Left ventricle myocardium inferior (tissue), 1 donor: ENCODE results near the gene PTGER2. TPM values are rescaled to one million over a fixed set of nuclear protein-coding genes. Genes with fewer than 3 reads are reported as not detected.

Experiments used
- DNase-seq: peaks from one replicate; pipeline ENCODE4 v3.0.0-alpha.2; 2020
- H3K27ac ChIP-seq: fragments of 200-600 bp; replicated peaks from 2 replicates; pipeline ENCODE4 v1.8.0; 2021
- H3K27me3 ChIP-seq: fragments of 200-600 bp; 2 replicates; pipeline ENCODE4 v1.8.0; 2021; ENCODE audit warnings: low read depth
- H3K36me3 ChIP-seq: fragments of 200-600 bp; 2 replicates; pipeline ENCODE4 v1.8.0; 2021
- H3K4me1 ChIP-seq: fragments of 200-600 bp; 2 replicates; pipeline ENCODE4 v1.8.0; 2021
- H3K4me3 ChIP-seq: fragments of 200-600 bp; 2 replicates; pipeline ENCODE4 v1.8.0; 2021; ENCODE audit warnings: mild to moderate bottlenecking, moderate library complexity
- H3K9me3 ChIP-seq: fragments of 200-600 bp; replicated peaks from 2 replicates; pipeline ENCODE4 v1.8.0; 2021
- intact Hi-C: fragments of 100-400 bp; cut with micrococcal nuclease; formaldehyde crosslinking; loops from one replicate; pipeline ENCODE4 v1.11.0; 2022
- total RNA-seq: library from RNA; stranded (reverse); fragmentation: NEBNext Ultra II Directional; extraction: Animal tissue kit (Norgen Biotek cat#: 25700); gene quantifications from one replicate; pipeline ENCODE4 v1.2.1, GENCODE V29; 2021
- TF ChIP-seq, protein P1 (sequence below): fragments of 200-600 bp; IDR thresholded peaks from 2 replicates; pipeline ENCODE4 v1.8.0; 2021; ENCODE audit warnings: antibody characterized with exemption, mild to moderate bottlenecking, borderline replicate concordance
- donor health status: DM: no; HTN: yes; CAD: no; lungs with severe emphysema.

The PTGER2 gene
- total RNA-seq, 1 donor from 2014 or later, result 0.60 TPM

DNA sequence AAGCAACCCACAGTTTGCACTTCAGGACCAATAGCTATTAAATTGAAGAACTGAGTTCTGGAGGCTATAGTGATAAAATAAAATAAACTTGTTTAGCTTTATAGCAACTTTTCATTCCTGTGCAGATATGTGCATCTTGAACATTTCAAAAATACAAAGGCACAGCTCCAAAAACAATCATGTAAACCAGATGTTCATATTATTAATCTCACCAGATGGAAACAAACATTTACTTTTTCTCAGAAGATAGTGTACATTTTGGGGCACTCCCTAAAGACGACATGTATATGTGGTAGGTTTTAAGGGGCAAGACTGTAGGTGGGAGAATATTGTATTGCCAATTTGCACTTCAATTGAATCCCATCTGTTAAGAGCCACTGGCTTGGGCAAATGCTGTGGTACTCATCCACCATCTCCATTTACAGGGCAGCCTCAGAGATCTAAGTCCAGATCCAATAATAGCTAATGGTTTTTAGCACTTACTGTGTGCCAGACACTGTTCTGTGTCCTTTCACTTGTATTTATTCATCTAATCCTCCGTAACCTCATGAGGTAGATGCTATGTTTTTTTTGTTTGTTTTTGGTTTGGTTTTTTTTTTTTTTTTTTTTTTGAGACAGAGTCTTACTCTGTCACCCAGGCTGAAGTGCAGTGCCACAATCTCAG lies 49.1 kb downstream of the PTGER2 start:
- Histone ChIP-seq H3K9me3 (no peaks in the 10 kb centered on the region), H3K27me3 (no peaks in the 10 kb centered on the region), H3K36me3 (no peaks in the 10 kb centered on the region), H3K4me1 (peaks cover 16% of the 10 kb centered on the region), H3K27ac (no peak overlapping the region), H3K4me3 (no peak overlapping the region)
- DNase-seq, result no peak
- intact Hi-C loops, result no loop called here
- TF ChIP-seq, protein P1, sequence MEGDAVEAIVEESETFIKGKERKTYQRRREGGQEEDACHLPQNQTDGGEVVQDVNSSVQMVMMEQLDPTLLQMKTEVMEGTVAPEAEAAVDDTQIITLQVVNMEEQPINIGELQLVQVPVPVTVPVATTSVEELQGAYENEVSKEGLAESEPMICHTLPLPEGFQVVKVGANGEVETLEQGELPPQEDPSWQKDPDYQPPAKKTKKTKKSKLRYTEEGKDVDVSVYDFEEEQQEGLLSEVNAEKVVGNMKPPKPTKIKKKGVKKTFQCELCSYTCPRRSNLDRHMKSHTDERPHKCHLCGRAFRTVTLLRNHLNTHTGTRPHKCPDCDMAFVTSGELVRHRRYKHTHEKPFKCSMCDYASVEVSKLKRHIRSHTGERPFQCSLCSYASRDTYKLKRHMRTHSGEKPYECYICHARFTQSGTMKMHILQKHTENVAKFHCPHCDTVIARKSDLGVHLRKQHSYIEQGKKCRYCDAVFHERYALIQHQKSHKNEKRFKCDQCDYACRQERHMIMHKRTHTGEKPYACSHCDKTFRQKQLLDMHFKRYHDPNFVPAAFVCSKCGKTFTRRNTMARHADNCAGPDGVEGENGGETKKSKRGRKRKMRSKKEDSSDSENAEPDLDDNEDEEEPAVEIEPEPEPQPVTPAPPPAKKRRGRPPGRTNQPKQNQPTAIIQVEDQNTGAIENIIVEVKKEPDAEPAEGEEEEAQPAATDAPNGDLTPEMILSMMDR, result no peak

GRCh38 chr14:52363961-52364360 lies 49.8 kb downstream of the PTGER2 start:
- H3K4me3 ChIP-seq, result no peak overlapping the region
- intact Hi-C loops, result no loop called here
- no peak overlapping the region for H3K27ac ChIP-seq
- H3K36me3 ChIP-seq, result no peaks in the 10 kb centered on the region
- TF ChIP-seq, protein P1, result no peak
- DNase-seq, result no peak
- H3K27me3 ChIP-seq, result no peaks in the 10 kb centered on the region
- no peaks in the 10 kb centered on the region for H3K9me3 ChIP-seq
- peaks cover 16% of the 10 kb centered on the region for H3K4me1 ChIP-seq

DNA sequence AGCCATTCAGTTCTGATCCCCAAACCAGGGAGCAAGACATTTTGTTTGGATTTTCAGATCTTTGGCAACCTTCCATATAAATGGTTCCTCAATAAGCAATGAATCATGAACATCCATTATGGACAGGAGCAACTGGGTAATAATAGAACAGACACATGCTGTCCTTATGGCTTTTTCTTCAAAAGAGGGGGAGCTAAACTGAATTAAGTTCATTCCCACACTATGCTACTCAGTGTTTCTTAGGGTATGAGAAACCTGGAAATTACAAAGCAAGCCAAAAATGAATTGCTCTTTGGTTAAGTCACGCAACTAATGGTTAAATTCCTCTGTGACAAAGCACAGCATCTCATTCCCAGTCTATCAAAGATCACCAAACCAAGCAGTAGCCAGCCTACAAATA lies 51.0 kb downstream of the PTGER2 start:
- intact Hi-C loops, result no loop called here
- Histone ChIP-seq H3K4me3 (no peak overlapping the region), H3K4me1 (peaks cover 16% of the 10 kb centered on the region), H3K36me3 (no peaks in the 10 kb centered on the region), H3K27me3 (no peaks in the 10 kb centered on the region), H3K9me3 (no peaks in the 10 kb centered on the region), H3K27ac (no peak overlapping the region)
- TF ChIP-seq, protein P1, result no peak
- no peak for DNase-seq

DNA sequence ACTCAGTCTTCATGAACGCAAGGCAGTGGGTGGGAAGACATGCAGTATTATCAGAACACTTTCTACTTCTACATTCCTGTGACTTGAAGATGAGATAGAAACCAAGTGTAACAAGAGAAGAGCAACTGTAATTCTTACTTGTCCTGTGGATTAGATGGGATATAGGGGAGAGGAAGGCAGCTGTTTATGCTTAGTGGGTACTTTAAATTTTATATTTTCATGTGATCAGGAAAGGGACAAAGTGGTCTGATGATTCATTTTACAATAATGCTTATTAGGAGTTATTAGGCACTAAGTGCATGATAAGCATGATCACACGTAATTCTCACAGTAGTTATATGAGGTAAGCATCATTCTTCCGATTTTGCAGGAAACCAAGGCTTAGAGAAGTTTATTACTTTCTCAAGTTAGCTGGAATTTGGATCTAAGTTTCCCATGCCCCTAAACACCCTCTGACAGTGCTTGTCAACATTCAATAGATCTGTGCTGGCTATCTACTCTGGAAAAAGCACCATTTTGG lies 52.7 kb downstream of the PTGER2 start:
- TF ChIP-seq, protein P1, result no peak
- no peak overlapping the region for H3K27ac ChIP-seq
- H3K9me3 ChIP-seq, result no peaks in the 10 kb centered on the region
- H3K27me3 ChIP-seq, result no peaks in the 10 kb centered on the region
- H3K36me3 ChIP-seq, result no peaks in the 10 kb centered on the region
- DNase-seq, result no peak
- intact Hi-C loops, result no loop called here
- H3K4me3 ChIP-seq, result no peak overlapping the region
- no peaks in the 10 kb centered on the region for H3K4me1 ChIP-seq

DNA sequence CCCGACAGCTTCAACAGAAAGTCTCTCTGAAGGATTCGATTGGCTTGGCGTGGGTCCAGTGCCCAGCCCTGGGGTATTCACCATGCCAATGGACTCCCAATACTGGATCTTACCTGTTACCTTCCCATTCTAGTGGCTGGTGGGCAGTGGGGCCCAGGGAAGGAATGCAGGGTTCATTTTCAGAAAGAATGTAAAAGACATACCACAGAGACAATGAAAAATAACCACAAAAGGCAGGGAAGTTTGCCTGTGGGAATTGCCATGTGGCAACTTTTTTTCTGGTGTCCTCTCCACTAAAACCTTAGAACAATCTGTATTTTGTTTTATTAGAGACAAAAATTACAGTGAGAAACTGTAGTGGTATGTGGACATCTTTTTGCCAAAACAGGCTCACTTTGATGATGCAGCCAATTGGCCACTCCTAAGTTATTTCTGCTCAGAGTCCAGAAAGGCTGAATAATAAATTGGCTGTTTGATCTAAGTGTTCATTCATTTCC lies 55.2 kb downstream of the PTGER2 start:
- DNase-seq, result no peak
- Histone ChIP-seq H3K9me3 (peaks cover 24% of the 10 kb centered on the region), H3K27me3 (no peaks in the 10 kb centered on the region), H3K4me1 (no peaks in the 10 kb centered on the region), H3K36me3 (no peaks in the 10 kb centered on the region), H3K4me3 (no peak overlapping the region), H3K27ac (no peak overlapping the region)
- TF ChIP-seq, protein P1, result no peak
- intact Hi-C loops, result no loop called here
